H9 (cell line): ENCODE measurements around the gene MAOA. TPM values are rescaled to one million over a fixed set of nuclear protein-coding genes. Genes with fewer than 3 reads are reported as not detected.

Source experiments
- DNase-seq: peaks from one replicate; pipeline ENCODE4 v3.0.0-alpha.2; 2017
- H2AFZ ChIP-seq: one replicate; pipeline ENCODE4 v1.6.1; 2013; ENCODE audit warnings: mild to moderate bottlenecking, low read length, control low read depth, moderate library complexity
- H2AK5ac ChIP-seq: 2 replicates; pipeline ENCODE4 v1.6.1; 2013; ENCODE audit warnings: low read length, control low read depth, mixed read lengths; ENCODE audit not compliant: insufficient read length
- H2BK120ac ChIP-seq: one replicate; pipeline ENCODE4 v1.6.1; 2013; ENCODE audit warnings: low read depth, mild to moderate bottlenecking, low read length, control low read depth, inconsistent platforms; ENCODE audit not compliant: poor library complexity, severe bottlenecking
- H2BK12ac ChIP-seq: 2 replicates; pipeline ENCODE4 v1.6.1; 2013; ENCODE audit warnings: low read length, control low read depth, mixed read lengths, low read depth; ENCODE audit not compliant: insufficient read length
- H2BK15ac ChIP-seq: 2 replicates; pipeline ENCODE4 v1.6.1; 2013; ENCODE audit warnings: low read depth, low read length, control low read depth
- H2BK20ac ChIP-seq: one replicate; pipeline ENCODE4 v1.6.1; 2013; ENCODE audit warnings: low read depth, mild to moderate bottlenecking, low read length, control low read depth, inconsistent platforms; ENCODE audit not compliant: poor library complexity, severe bottlenecking
- H2BK5ac ChIP-seq: 2 replicates; pipeline ENCODE4 v1.6.1; 2013; ENCODE audit warnings: low read length, control low read depth, mixed read lengths; ENCODE audit not compliant: insufficient read length
- H3K14ac ChIP-seq: 2 replicates; pipeline ENCODE4 v1.6.1; 2013; ENCODE audit warnings: low read length, control low read depth; ENCODE audit not compliant: insufficient read depth
- H3K18ac ChIP-seq: 2 replicates; pipeline ENCODE4 v1.6.1; 2013; ENCODE audit warnings: low read depth, mild to moderate bottlenecking, mixed read lengths, low read length, control low read depth; ENCODE audit not compliant: insufficient read length
- H3K23ac ChIP-seq: 2 replicates; pipeline ENCODE4 v1.6.1; 2013; ENCODE audit warnings: low read length, control low read depth, mixed read lengths, low read depth; ENCODE audit not compliant: insufficient read length
- H3K23me2 ChIP-seq: 2 replicates; pipeline ENCODE4 v1.6.1; 2013; ENCODE audit warnings: low read depth, mild to moderate bottlenecking, mixed read lengths, low read length, control low read depth; ENCODE audit not compliant: insufficient read length, poor library complexity, severe bottlenecking
- H3K27ac ChIP-seq: 2 replicates; pipeline ENCODE4 v1.5.1; 2013; ENCODE audit warnings: low read length, control low read depth, mixed read lengths, low read depth; ENCODE audit not compliant: insufficient read length
- H3K27me3 ChIP-seq: 2 replicates; pipeline ENCODE4 v1.6.1; 2013; ENCODE audit warnings: low read length, control low read depth, inconsistent platforms; ENCODE audit not compliant: insufficient read depth
- H3K4ac ChIP-seq: 2 replicates; pipeline ENCODE4 v1.6.1; 2013; ENCODE audit warnings: low read depth, mild to moderate bottlenecking, control low read depth, inconsistent platforms, low read length, moderate library complexity
- H3K4me1 ChIP-seq: 2 replicates; pipeline ENCODE4 v1.6.1; 2013; ENCODE audit warnings: low read length, control low read depth, inconsistent platforms; ENCODE audit not compliant: insufficient read depth
- H3K4me2 ChIP-seq: 2 replicates; pipeline ENCODE4 v1.6.1; 2013; ENCODE audit warnings: low read length, control low read depth, mixed read lengths; ENCODE audit not compliant: insufficient read length, insufficient read depth
- H3K56ac ChIP-seq: 2 replicates; pipeline ENCODE4 v1.6.1; 2013; ENCODE audit warnings: low read depth, mild to moderate bottlenecking, mixed read lengths, low read length, control low read depth; ENCODE audit not compliant: insufficient read length
- H3K79me1 ChIP-seq: 2 replicates; pipeline ENCODE4 v1.6.1; 2013; ENCODE audit warnings: low read depth, mild to moderate bottlenecking, moderate library complexity, low read length, control low read depth, inconsistent platforms; ENCODE audit not compliant: insufficient read depth, poor library complexity, severe bottlenecking
- H3K79me2 ChIP-seq: 2 replicates; pipeline ENCODE4 v1.6.1; 2013; ENCODE audit warnings: low read length, control low read depth, inconsistent platforms; ENCODE audit not compliant: insufficient read depth
- H3K9ac ChIP-seq: 2 replicates; pipeline ENCODE4 v1.6.1; 2013; ENCODE audit warnings: low read length, control low read depth, mixed read lengths; ENCODE audit not compliant: insufficient read length; ENCODE audit errors: extremely low read depth
- H3K9me3 ChIP-seq: one replicate; pipeline ENCODE4 v1.6.1; 2013; ENCODE audit warnings: low read depth, low read length, inconsistent platforms; ENCODE audit not compliant: control insufficient read depth
- H3T11ph ChIP-seq: one replicate; pipeline ENCODE4 v1.6.1; 2013; ENCODE audit warnings: mild to moderate bottlenecking, low read length, control low read depth, inconsistent platforms
- H4K20me1 ChIP-seq: one replicate; pipeline ENCODE4 v1.6.1; 2013; ENCODE audit not compliant: control insufficient read depth, insufficient read length, insufficient read depth
- H4K5ac ChIP-seq: 2 replicates; pipeline ENCODE4 v1.6.1; 2013; ENCODE audit warnings: low read depth, mild to moderate bottlenecking, mixed read lengths, low read length, control low read depth; ENCODE audit not compliant: insufficient read length
- H4K8ac ChIP-seq: replicated peaks from 2 replicates; pipeline ENCODE4 v1.6.1; 2013; ENCODE audit warnings: low read length, control low read depth, mixed read lengths, low read depth; ENCODE audit not compliant: insufficient read length
- H4K91ac ChIP-seq: 2 replicates; pipeline ENCODE4 v1.6.1; 2013; ENCODE audit warnings: low read depth, mild to moderate bottlenecking, moderate library complexity, mixed read lengths, low read length, control low read depth; ENCODE audit not compliant: insufficient read length
- H3K27ac Mint-ChIP-seq, 3 experiments: 2 replicates in 2 of 3; 3 replicates in 1 of 3; pipeline ENCODE4 v1.8.0; 2020 to 2021; ENCODE audit warnings: mixed read lengths in 3 of 3, mild to moderate bottlenecking in 1 of 3, moderate library complexity in 1 of 3
- H3K27me3 Mint-ChIP-seq: 2 replicates; pipeline ENCODE4 v1.8.0; 2021; ENCODE audit warnings: low read depth, mild to moderate bottlenecking, moderate library complexity, mixed read lengths
- H3K36me3 Mint-ChIP-seq, 3 experiments: 2 replicates in 2 of 3; 3 replicates in 1 of 3; pipeline ENCODE4 v1.8.0; 2020 to 2021; ENCODE audit warnings: low read depth in 3 of 3, mixed read lengths in 3 of 3; ENCODE audit not compliant: insufficient read depth in 1 of 3
- H3K4me1 Mint-ChIP-seq, 2 experiments: 2 replicates each; pipeline ENCODE4 v1.8.0; 2020; ENCODE audit warnings: mixed read lengths in 2 of 2
- H3K4me3 Mint-ChIP-seq, 2 experiments: 2 replicates in 1 of 2; 3 replicates in 1 of 2; pipeline ENCODE4 v1.8.0; 2020 to 2021; ENCODE audit warnings: mild to moderate bottlenecking in 2 of 2, mixed read lengths in 2 of 2, moderate library complexity in 1 of 2
- H3K9me3 Mint-ChIP-seq, 2 experiments: 2 replicates in 1 of 2; 3 replicates in 1 of 2; pipeline ENCODE4 v1.8.0; 2020; ENCODE audit warnings: mild to moderate bottlenecking in 2 of 2, mixed read lengths in 2 of 2, moderate library complexity in 1 of 2
- total RNA-seq: library from RNA; stranded (reverse); gene quantifications from 2 replicates; pipeline ENCODE4 v1.2.1, GENCODE V29; 2021
- TF ChIP-seq, protein P1 (sequence below): fragments of 200-600 bp; sonication (generic); conservative IDR thresholded peaks from 3 replicates; pipeline ENCODE4 v1.8.0; 2021; ENCODE audit warnings: antibody characterized with exemption, mild to moderate bottlenecking

Gene MAOA
- total RNA-seq, 1 experiment from 2014 or later, result 0.28 TPM

DNA sequence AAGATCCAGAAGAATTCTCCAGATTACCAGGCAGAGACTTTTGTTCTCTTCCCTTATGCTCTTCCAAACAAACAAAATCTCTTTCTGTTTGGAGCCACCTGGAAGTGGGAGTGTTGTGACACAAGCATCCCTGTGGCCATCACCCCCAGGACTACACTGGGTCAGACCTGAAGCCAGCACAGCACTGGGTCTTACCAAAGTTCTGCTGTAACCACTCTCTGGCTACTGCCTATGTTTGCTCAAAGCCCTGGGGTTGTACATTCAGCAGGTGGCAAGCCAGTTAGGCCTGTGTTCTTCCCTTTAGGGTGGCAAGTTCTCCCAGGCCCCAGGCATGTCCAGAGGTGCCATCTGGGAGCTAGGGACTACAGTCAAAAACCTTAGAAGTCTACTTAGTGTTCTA is 43.7 kb upstream of the MAOA start:
- Histone ChIP-seq H3K23me2 (no peaks in the 10 kb centered on the region), H3K18ac (no peak overlapping the region), H2BK12ac (no peak overlapping the region), H2BK20ac (no peak overlapping the region), H3K4ac (no peak overlapping the region), H3K56ac (no peak overlapping the region), H2BK120ac (no peak overlapping the region), H2AK5ac (no peak overlapping the region), H2AFZ (no peak overlapping the region), H4K20me1 (no peaks in the 10 kb centered on the region), H3K9me3 (no peaks in the 10 kb centered on the region), H4K8ac (no peak overlapping the region), H3K27ac (no peak overlapping the region), H2BK5ac (no peak overlapping the region), H3K23ac (no peak overlapping the region), H3K27me3 (no peaks in the 10 kb centered on the region), H3K79me1 (no peaks in the 10 kb centered on the region), H3K79me2 (no peaks in the 10 kb centered on the region), H4K91ac (no peak overlapping the region), H3K14ac (no peak overlapping the region), H3T11ph (no peak overlapping the region), H3K9ac (no peak overlapping the region), H4K5ac (no peak overlapping the region), H3K4me2 (no peak overlapping the region), H3K4me1 (peaks cover 7% of the 10 kb centered on the region; the same call in 1 of the 2 replicates), H2BK15ac (no peak overlapping the region)
- Mint-ChIP-seq H3K27ac (no peak overlapping the region), H3K36me3 (peaks cover 4 to 18% (median 12%) of the 10 kb centered on the region in 3 experiments; a peak in 6 of 7 replicates), H3K4me3 (no peak overlapping the region), H3K4me1 (peaks cover 25% of the 10 kb centered on the region in 2 experiments), H3K27me3 (no peaks in the 10 kb centered on the region; the same call in 1 of the 2 replicates), H3K9me3 (peaks cover 12 to 59% of the 10 kb centered on the region in 2 experiments)
- TF ChIP-seq, protein P1, sequence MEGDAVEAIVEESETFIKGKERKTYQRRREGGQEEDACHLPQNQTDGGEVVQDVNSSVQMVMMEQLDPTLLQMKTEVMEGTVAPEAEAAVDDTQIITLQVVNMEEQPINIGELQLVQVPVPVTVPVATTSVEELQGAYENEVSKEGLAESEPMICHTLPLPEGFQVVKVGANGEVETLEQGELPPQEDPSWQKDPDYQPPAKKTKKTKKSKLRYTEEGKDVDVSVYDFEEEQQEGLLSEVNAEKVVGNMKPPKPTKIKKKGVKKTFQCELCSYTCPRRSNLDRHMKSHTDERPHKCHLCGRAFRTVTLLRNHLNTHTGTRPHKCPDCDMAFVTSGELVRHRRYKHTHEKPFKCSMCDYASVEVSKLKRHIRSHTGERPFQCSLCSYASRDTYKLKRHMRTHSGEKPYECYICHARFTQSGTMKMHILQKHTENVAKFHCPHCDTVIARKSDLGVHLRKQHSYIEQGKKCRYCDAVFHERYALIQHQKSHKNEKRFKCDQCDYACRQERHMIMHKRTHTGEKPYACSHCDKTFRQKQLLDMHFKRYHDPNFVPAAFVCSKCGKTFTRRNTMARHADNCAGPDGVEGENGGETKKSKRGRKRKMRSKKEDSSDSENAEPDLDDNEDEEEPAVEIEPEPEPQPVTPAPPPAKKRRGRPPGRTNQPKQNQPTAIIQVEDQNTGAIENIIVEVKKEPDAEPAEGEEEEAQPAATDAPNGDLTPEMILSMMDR, result no peak
- no peak for DNase-seq
